ENCODE measurements around the gene ERN1. TPM values are rescaled to one million over a fixed set of nuclear protein-coding genes. Genes with fewer than 3 reads are reported as not detected.

Gene ERN1
- polyA plus RNA-seq, 1 donor (not counting 4 experiments of a cell fraction or from before 2014, with no cell fraction given), result 7.1 TPM

GRCh38 chr17:64051153-64051552 is 78.8 kb downstream of the ERN1 start:
- FAIRE-seq, result no peak
- Histone ChIP-seq H3K27me3 (ENCODE audit: control insufficient read depth, extremely low read depth, insufficient read depth, low read length) (no peaks in the 10 kb centered on the region), H2AFZ (ENCODE audit: control insufficient read depth, low read length) (no peak overlapping the region), H3K36me3 (ENCODE audit: control insufficient read depth in 2 of 2, extremely low read depth in 1 of 2, insufficient read depth in 2 of 2, low read length in 2 of 2) (peaks cover 44% of the 10 kb centered on the region in 2 experiments), H4K20me1 (ENCODE audit: control insufficient read depth, extremely low read depth, insufficient read depth, low read length) (no peaks in the 10 kb centered on the region), H3K9me1 (ENCODE audit: control insufficient read depth, extremely low read depth, insufficient read depth, low read length) (no peaks in the 10 kb centered on the region), H3K27ac (ENCODE audit: control insufficient read depth, insufficient read depth, low read length) (no peak overlapping the region), H3K4me1 (ENCODE audit: control insufficient read depth, extremely low read depth, insufficient read depth, low read length) (no peaks in the 10 kb centered on the region), H3K79me2 (ENCODE audit: control insufficient read depth, insufficient read depth, low read length) (no peaks in the 10 kb centered on the region), H3K9me3 (ENCODE audit: control insufficient read depth, low read depth, low read length) (no peaks in the 10 kb centered on the region), H3K9ac (ENCODE audit: control insufficient read depth, extremely low read depth, insufficient read depth, low read length) (no peak overlapping the region), H3K4me2 (ENCODE audit: control insufficient read depth, extremely low read depth, insufficient read depth, low read depth, low read length) (no peak overlapping the region), H3K4me3 (ENCODE audit: control insufficient read depth in 2 of 3, extremely low read depth in 1 of 3, insufficient read depth in 2 of 3, low read depth in 1 of 3, low read length in 3 of 3) (no peak overlapping the region)
- dilution Hi-C loops (cut with MboI; ENCODE audit: extremely low pct_ligation_motif_present, low sequenced_read_pairs), result no loop called here
- no peak for TF ChIP-seq EZH2 (IDR thresholded peaks at IDR 0.05; ENCODE audit: low read length)
- no peak for TF ChIP-seq CTCF (optimal IDR thresholded peaks at IDR 0.05 in 1 of 3, IDR thresholded peaks at IDR 0.05 in 1 of 3, conservative IDR thresholded peaks at IDR 0.05 in 1 of 3; ENCODE audit: extremely low read depth in 1 of 3, insufficient read depth in 2 of 3, low read length in 3 of 3)
- DNase-seq (ENCODE audit: low read depth, low spot score), result no peak

GRCh38 chr17:64048805-64049204 is 81.1 kb downstream of the ERN1 start:
- Histone ChIP-seq H3K27ac (ENCODE audit: control insufficient read depth, insufficient read depth, low read length) (no peak overlapping the region), H3K9ac (ENCODE audit: control insufficient read depth, extremely low read depth, insufficient read depth, low read length) (no peak overlapping the region), H2AFZ (ENCODE audit: control insufficient read depth, low read length) (no peak overlapping the region), H3K27me3 (ENCODE audit: control insufficient read depth, extremely low read depth, insufficient read depth, low read length) (no peaks in the 10 kb centered on the region), H3K4me1 (ENCODE audit: control insufficient read depth, extremely low read depth, insufficient read depth, low read length) (no peaks in the 10 kb centered on the region), H4K20me1 (ENCODE audit: control insufficient read depth, extremely low read depth, insufficient read depth, low read length) (no peaks in the 10 kb centered on the region), H3K9me1 (ENCODE audit: control insufficient read depth, extremely low read depth, insufficient read depth, low read length) (no peaks in the 10 kb centered on the region), H3K36me3 (ENCODE audit: control insufficient read depth in 2 of 2, extremely low read depth in 1 of 2, insufficient read depth in 2 of 2, low read length in 2 of 2) (peaks cover 41 to 48% of the 10 kb centered on the region in 2 experiments), H3K4me3 (ENCODE audit: control insufficient read depth in 2 of 3, extremely low read depth in 1 of 3, insufficient read depth in 2 of 3, low read depth in 1 of 3, low read length in 3 of 3) (no peak overlapping the region), H3K79me2 (ENCODE audit: control insufficient read depth, insufficient read depth, low read length) (no peaks in the 10 kb centered on the region), H3K4me2 (ENCODE audit: control insufficient read depth, extremely low read depth, insufficient read depth, low read depth, low read length) (no peak overlapping the region), H3K9me3 (ENCODE audit: control insufficient read depth, low read depth, low read length) (no peaks in the 10 kb centered on the region)
- dilution Hi-C loops (cut with MboI; ENCODE audit: extremely low pct_ligation_motif_present, low sequenced_read_pairs), result no loop called here
- no peak for FAIRE-seq
- TF ChIP-seq EZH2 (IDR thresholded peaks at IDR 0.05; ENCODE audit: low read length), result no peak
- no peak for TF ChIP-seq CTCF (optimal IDR thresholded peaks at IDR 0.05 in 1 of 3, IDR thresholded peaks at IDR 0.05 in 1 of 3, conservative IDR thresholded peaks at IDR 0.05 in 1 of 3; ENCODE audit: extremely low read depth in 1 of 3, insufficient read depth in 2 of 3, low read length in 3 of 3)
- DNase-seq (ENCODE audit: low read depth, low spot score), result no peak
